A204.1 (cell line): ENCODE data around the gene MYO18B.

Experiments used
- FAIRE-seq: peaks from 2 replicates; lab custom pipeline; 2012; peaks lifted over from hg19 to GRCh38; lab: Jason Lieb, UNC

Gene MYO18B

DNA sequence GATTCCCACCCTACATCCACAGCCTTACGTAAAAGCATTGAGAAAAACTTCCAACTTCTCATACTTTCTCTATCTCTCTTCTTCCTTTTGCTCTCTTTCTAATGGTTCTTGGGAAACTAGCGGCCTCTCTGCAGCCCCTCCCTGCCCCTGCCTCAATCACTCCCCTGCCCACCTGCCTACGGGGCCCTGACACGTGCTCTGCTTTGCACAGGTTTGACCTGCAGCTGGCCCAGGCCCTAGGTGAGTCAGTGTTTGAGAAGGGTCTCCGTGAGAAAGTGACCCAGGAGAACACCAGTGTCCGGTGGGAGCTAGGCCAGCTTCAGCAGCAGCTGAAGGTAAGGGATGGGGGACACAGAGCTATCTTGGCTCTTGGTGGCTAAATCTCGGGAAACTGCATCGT is 160.4 kb downstream of the MYO18B start:
- no peak for FAIRE-seq

GRCh38 chr22:25903294-25903693 is 161.3 kb downstream of the MYO18B start:
- FAIRE-seq, result no peak

- FAIRE-seq, result no peak
These were observed 166.2 kb downstream of the MYO18B start for GRCh38 chr22:25908212-25908611.

GRCh38 chr22:25908755-25909154 is 166.8 kb downstream of the MYO18B start:
- no peak for FAIRE-seq

DNA sequence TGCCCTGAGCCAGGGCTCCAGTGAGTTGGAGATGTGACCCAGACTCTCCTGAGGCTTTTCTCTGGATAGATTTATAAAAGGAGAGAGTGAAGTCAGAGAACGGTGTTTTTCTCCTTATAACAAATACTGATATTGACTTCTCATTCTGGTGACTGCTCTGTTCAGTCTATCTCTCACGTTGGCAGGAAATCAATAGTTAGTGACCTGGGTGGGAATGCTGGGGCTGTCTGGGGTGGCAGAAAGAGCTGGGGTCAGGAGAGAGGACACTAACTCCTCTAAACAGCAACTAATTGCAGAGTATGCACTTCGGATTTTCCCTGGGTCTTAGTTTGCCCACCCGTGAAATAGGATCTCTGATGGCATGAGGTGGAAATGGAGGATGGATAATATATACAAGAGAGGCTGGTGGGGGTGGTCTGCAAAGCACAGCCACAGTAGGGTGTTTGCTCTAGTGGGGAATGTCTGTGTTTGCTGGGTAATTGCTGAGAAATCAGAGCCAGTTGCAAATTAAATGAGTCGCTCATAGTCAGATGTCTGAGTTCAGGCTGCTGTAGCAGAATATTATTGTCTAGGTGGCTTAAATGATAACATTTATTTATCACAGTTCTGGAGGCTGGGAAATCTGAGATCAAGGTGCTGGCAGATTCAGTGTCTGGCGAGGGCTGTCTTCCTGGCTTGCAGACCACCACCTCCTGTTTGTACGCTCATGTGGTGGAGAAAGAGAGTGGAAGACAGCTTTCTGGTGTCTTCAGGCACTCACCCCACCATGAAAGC is 167.8 kb downstream of the MYO18B start:
- no peak for FAIRE-seq

- FAIRE-seq, result no peak
These were observed 169.4 kb downstream of the MYO18B start for GRCh38 chr22:25911243-25911972.

- FAIRE-seq, result no peak
These were observed 177.5 kb downstream of the MYO18B start for GRCh38 chr22:25919452-25919851.

DNA sequence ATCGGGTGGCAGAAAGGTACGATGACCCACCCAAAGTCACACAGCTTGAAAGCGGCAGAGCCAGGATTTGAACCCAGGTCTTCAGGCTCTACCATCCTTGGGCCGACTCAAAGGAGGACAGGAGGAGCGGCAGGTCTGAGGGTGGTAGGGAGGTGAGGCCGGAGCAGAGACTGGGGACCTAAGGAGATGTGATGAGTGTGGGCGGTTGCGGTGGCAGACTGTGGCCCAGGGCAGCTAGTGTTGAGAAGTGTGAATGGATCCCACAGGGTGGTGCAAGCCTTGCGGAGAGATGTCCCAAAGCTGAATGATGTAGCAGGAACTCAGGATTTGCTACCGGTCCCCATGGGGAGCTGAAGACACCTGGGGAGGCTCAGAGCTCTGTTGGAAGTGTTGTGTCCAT is 180.2 kb downstream of the MYO18B start:
- no peak for FAIRE-seq

DNA sequence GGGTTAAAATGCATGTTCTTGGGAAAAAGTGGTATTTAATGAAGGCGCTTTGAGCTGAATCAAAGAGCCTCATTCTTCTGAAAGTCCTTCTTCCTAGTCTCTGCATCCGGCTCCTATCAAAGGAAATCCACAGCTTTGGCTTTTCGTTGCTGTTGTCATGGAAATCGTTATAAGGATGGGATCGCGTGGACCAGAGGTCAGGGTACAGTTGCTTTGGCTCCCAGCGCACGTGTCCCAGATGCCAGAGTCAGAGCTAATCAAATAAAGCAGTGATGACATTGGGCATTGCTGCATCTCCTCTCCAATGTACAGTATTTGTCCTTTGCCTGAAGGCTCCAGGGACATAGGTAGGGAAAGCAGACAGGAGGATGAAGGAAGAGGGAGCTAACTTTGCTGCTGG is 181.9 kb downstream of the MYO18B start:
- FAIRE-seq, result no peak

GRCh38 chr22:25928038-25928437 is 186.1 kb downstream of the MYO18B start:
- no peak for FAIRE-seq

GRCh38 chr22:25929321-25929878 is 187.4 kb downstream of the MYO18B start:
- no peak for FAIRE-seq

DNA sequence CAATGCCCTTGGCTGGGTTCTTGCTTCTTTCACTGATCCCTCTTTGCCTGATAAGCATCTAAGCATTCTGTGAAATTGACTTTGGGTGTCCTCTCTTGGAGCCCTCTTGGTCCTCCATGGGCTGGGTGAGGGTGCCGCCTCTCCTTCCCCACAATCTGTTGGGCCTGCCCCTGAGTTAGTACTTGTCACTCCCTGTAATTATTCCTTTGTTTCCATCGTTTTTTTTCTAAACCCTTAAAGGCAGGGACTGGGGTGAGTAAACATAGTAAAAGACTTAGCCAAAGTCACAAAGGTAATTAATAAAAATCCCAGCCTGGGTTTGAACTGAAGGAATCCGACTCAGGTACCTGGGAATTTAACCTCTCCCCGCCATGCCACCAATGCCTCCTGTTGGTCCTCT is 188.1 kb downstream of the MYO18B start:
- FAIRE-seq, result no peak

GRCh38 chr22:25930788-25931310 is 188.9 kb downstream of the MYO18B start:
- no peak for FAIRE-seq

DNA sequence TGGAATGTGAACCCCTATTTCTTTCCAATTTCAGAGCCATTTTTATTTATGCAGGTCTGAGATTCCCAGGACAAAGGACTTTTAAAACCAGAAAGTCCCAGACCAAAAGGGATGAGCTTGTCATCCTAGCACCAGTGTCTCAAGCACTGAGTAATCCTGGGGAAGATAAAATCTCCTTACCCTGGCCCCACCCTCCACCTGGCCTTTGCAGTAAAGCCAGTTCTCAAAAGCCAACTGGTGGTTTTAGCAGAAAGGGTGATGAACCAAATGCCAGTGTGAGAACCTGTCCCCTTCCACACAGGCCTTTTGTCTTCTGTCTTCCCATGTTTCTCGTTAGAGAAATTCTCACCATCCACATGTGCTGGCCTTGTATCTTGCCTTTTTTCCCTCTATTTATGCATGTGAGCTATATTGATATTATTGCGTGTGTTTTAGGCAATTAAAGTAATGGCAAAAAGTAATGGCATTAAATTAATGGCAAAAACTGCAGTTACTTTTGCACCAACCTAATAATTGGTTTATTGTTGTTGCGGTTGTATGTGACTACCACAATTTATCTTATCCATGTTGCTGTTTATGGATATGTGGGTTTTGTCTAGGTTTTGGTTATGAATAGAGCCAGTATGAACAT is 191.3 kb downstream of the MYO18B start:
- FAIRE-seq, result no peak

DNA sequence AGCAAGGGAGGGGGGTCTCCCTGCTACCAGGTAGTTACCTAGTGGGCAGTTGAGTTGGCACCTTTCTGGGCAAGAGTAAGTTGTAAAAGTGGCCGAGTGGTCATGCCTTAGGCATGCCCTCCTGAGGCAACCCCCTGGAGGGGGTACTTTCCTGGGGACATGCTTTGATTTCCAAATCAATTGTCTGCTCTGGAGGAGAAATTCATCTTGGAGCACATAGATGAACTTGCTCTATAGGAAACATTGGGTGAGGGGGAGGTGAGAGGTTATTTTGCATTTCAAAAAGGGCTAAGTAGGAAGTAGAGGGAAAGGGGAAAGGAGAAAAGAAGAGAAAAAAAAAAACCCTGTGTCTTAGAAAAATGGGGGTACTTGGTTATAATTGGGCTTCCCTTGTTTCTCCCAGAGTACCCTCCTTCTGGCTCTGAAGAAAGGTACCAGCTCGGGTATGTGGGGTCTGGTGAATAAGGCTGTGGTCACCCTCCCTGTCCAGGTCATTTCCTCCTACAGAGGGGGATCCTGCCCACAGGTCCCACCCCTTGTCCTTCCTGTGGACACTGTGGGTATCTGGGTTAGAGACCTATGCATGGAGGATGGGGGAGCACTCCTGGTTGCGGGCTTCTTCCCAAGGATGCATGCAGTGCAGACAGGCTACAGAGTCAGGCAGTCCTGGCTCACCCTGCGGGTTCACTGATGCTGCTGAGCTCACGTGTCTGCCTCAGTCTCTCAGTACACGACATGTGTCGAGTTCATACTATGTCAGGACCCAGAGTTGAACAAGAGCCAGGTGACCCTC is 193.5 kb downstream of the MYO18B start:
- no peak for FAIRE-seq

GRCh38 chr22:25938151-25938550 is 196.2 kb downstream of the MYO18B start:
- FAIRE-seq, result no peak

GRCh38 chr22:25939384-25939783 is 197.4 kb downstream of the MYO18B start:
- FAIRE-seq, result no peak

DNA sequence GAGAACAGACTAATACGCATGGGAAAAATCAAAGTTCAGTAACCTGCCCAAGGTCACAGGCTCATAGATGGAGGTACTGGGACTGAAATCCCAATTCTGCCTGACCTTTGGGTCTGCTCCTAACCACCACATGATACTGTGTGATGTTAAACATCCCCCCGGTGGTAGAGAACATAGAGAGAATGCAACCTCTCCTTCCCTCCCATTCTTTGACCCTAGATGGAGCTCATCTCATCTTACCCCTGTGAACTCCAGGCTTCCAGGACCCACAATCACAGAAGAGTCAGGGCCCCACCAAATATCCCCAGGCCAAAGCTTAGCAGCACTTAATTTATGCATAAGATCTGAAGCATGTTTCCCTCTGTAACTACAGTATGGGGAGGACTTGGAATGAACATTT is 198.5 kb downstream of the MYO18B start:
- FAIRE-seq, result no peak

- FAIRE-seq, result no peak
These were observed 199.5 kb downstream of the MYO18B start for GRCh38 chr22:25941365-25941960.

GRCh38 chr22:25942115-25942855 is 200.3 kb downstream of the MYO18B start:
- no peak for FAIRE-seq
